Heart left ventricle (tissue), 13 donors: ENCODE measurements around the gene STAP2.

Source experiments
- CTCF ChIP-seq, 12 donors: fragments of 200-600 bp; sonication (generic) in 4 of 12; IDR thresholded peaks; one replicate each; pipeline versions ENCODE4 v1.5.0 to v1.8.0; 2018 to 2022; ENCODE audit warnings: antibody characterized with exemption in 12 of 12, mild to moderate bottlenecking in 5 of 12
- POLR2A ChIP-seq, 2 donors: fragments of 450-650 bp; IDR thresholded peaks; one replicate each; pipeline ENCODE4 v1.6.1; 2017; ENCODE audit warnings: antibody characterized with exemption in 2 of 2, mild to moderate bottlenecking in 2 of 2, moderate library complexity in 2 of 2
- donor health status: ischemic (EF 13 %, LVEDD 7.1; RV severe dilation, severe dysfunction).
- donor health status: DM: no; HTN: yes; CAD: no.
- donor health status: DM: no; HTN: no; CAD: no.
- donor health status: ischemic (EF 25% LVEDD 6.9; RV normal size, moderate dysfunction).
- donor health status: ischemic (EF 25% LVEDD 5.7; RV mildly dilated, moderate dysfunction).
- donor health status: ischemic (EF 35%, LVEDD 5.7; RV mildly dilated, moderate dysfunction).
- donor health status: nonischemic (EF 11% LVEDD 7.7; RV severe dilation, severe dysfunction).
- donor health status: DM: yes; HTN: yes; CAD: no.
- donor health status: PGD.
- donor health status: ischemic (EF 29% LVEDD 5.4; RV normal size, mild dysfunction).
- donor health status: nonischemic (EF 23%, LVEDD 6.1; RV moderate dilation, normal function).

GRCh38 chr19:4362101-4362828 is 23.6 kb upstream of the STAP2 start:
- TF ChIP-seq CTCF (IDR thresholded peaks at IDR 0.05): no peak
- TF ChIP-seq POLR2A (IDR thresholded peaks at IDR 0.05): no peak
